K562 (cell line): Measurements from ENCODE around the gene CLSTN1. TPM values are rescaled to one million over a fixed set of nuclear protein-coding genes. Genes with fewer than 3 reads are reported as not detected.

Experiments
- KLF6 ChIP-seq: fragments of 250-450 bp; sonication (Bioruptor Pico); IDR thresholded peaks from 2 replicates; pipeline ENCODE4 v1.4.0; 2020; ENCODE audit warnings: mild to moderate bottlenecking, moderate library complexity, borderline replicate concordance
- MED1 ChIP-seq: sonication (generic); formaldehyde crosslinking; IDR thresholded peaks from 2 replicates; pipeline ENCODE4 v1.8.1; 2023; ENCODE audit warnings: missing genetic modification reagents, borderline replicate concordance
- POLR2AphosphoS2 ChIP-seq: IDR thresholded peaks from 2 replicates; pipeline ENCODE4 v1.6.1; 2012; ENCODE audit warnings: low read length, improper control_type of control experiment
- RFX5 ChIP-seq: IDR thresholded peaks from 2 replicates; pipeline ENCODE4 v1.6.1; 2011; ENCODE audit warnings: low read depth, mild to moderate bottlenecking, improper control_type of control experiment, low read length
- RNF2 ChIP-seq: sonication (generic); IDR thresholded peaks from 2 replicates; pipeline ENCODE4 v1.6.1; 2016
- ZNF354B ChIP-seq: fragments of 250-450 bp; sonication (Bioruptor Pico); IDR thresholded peaks from 2 replicates; pipeline ENCODE4 v1.4.0; 2020
- ZNF41 ChIP-seq: fragments of 250-450 bp; sonication (Bioruptor Pico); conservative IDR thresholded peaks from 2 replicates; pipeline ENCODE4 v1.4.0; 2020; ENCODE audit warnings: mild to moderate bottlenecking
- polyA plus RNA-seq, 8 experiments: library from polyadenylated mRNA; depleted of rRNA in 4 of 8; stranded (reverse) in 5 of 8; unstranded in 3 of 8; fragments of >200 nt; fragmentation: Nextera tagmentation in 2 of 8; fragmentation: Illumina TruSeq in 1 of 8; extraction: Ambion mirVana in 2 of 8; extraction: Trizol in 1 of 8; gene quantifications; 2 replicates each; pipeline versions ENCODE4 v1.2.1 to v1.2.3, GENCODE V29; 2011 to 2014; ENCODE audit warnings: inconsistent platforms in 1 of 8, missing spikeins in 1 of 8
- total RNA-seq, 7 experiments: library from RNA; depleted of rRNA in 6 of 7; stranded (reverse); fragments of >200 nt in 6 of 7; fragmentation: Illumina TruSeq in 2 of 7; extraction: Trizol in 2 of 7; gene quantifications; 2 replicates each; pipeline versions ENCODE4 v1.2.1 to v1.2.3, GENCODE V29; 2011 to 2021; ENCODE audit warnings: low replicate concordance in 1 of 7
- TF ChIP-seq, protein P1 (sequence below): fragments of 450-650 bp; conservative IDR thresholded peaks from 2 replicates; pipeline ENCODE4 v1.6.1; 2016; ENCODE audit warnings: missing genetic modification characterization, low read depth, mild to moderate bottlenecking, control low read depth, missing compliant biosample characterization
- TF ChIP-seq, protein P2 (sequence below): fragments of 250-450 bp; sonication (Bioruptor Pico); IDR thresholded peaks from 2 replicates; pipeline ENCODE4 v1.5.0; 2020; ENCODE audit warnings: mild to moderate bottlenecking
- TF ChIP-seq, protein P3 (sequence below): sonication (generic); formaldehyde crosslinking; IDR thresholded peaks from 2 replicates; pipeline ENCODE4 v1.8.0; 2022; ENCODE audit warnings: mild to moderate bottlenecking, missing genetic modification reagents
- TF ChIP-seq, protein P4 (sequence below): fragments of 450-650 bp; IDR thresholded peaks from 2 replicates; pipeline ENCODE4 v1.6.1; 2016; ENCODE audit warnings: mild to moderate bottlenecking
- TF ChIP-seq, protein P5 (sequence below): fragments of 250-450 bp; sonication (Bioruptor Pico); IDR thresholded peaks from 2 replicates; pipeline ENCODE4 v1.8.0; 2021; ENCODE audit warnings: moderate library complexity, mild to moderate bottlenecking, inconsistent platforms
- TF ChIP-seq, protein P6 (sequence below): sonication (generic); formaldehyde crosslinking; IDR thresholded peaks from 2 replicates; pipeline ENCODE4 v1.8.0; 2023; ENCODE audit warnings: mild to moderate bottlenecking, missing genetic modification reagents

The CLSTN1 gene
- total and polyA plus RNA-seq, 9 of the 15 experiments (the other 6 are each of a cell fraction or from before 2014, with no cell fraction given), result 1.1 to 32.5 (median 13.3) TPM

DNA sequence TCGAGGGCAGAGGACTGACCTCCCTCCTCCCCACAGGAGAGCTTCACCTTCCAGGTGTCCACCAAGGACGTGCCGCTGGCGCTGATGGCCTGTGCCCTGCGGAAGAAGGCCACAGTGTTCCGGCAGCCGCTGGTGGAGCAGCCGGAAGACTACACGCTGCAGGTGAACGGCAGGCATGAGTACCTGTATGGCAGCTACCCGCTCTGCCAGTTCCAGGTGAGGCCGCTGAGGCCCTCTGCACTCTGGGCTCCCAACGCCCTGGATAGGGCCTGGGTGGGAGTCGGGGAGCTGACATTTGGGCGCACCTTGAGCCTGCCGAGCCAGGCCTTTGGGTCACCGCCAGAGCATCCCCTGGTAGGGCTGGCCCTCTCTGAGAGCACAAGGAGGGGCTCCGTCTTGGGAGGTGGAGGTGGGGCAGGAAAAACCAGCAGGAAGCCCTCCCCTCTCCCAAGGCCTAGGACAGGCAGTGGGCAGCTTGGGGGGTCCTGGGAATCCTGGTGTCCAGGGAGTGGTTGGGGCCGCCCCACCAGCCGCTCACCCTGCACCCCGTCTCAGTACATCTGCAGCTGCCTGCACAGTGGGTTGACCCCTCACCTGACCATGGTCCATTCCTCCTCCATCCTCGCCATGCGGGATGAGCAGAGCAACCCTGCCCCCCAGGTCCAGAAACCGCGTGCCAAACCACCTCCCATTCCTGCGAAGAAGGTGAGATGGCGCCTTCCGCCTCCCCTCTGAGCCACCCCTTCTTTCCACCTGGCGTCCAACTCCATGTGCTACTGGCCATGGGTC lies 107.2 kb downstream of the CLSTN1 start (continued):
- TF ChIP-seq, protein P1, sequence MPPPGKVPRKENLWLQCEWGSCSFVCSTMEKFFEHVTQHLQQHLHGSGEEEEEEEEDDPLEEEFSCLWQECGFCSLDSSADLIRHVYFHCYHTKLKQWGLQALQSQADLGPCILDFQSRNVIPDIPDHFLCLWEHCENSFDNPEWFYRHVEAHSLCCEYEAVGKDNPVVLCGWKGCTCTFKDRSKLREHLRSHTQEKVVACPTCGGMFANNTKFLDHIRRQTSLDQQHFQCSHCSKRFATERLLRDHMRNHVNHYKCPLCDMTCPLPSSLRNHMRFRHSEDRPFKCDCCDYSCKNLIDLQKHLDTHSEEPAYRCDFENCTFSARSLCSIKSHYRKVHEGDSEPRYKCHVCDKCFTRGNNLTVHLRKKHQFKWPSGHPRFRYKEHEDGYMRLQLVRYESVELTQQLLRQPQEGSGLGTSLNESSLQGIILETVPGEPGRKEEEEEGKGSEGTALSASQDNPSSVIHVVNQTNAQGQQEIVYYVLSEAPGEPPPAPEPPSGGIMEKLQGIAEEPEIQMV, result 0 out of 2 replicates have a peak, but pooled peaks have one; percentile 22
- TF ChIP-seq, protein P2, sequence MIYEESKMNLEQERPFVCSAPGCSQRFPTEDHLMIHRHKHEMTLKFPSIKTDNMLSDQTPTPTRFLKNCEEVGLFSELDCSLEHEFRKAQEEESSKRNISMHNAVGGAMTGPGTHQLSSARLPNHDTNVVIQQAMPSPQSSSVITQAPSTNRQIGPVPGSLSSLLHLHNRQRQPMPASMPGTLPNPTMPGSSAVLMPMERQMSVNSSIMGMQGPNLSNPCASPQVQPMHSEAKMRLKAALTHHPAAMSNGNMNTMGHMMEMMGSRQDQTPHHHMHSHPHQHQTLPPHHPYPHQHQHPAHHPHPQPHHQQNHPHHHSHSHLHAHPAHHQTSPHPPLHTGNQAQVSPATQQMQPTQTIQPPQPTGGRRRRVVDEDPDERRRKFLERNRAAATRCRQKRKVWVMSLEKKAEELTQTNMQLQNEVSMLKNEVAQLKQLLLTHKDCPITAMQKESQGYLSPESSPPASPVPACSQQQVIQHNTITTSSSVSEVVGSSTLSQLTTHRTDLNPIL (CRISPR knock-in tag), result 0 out of 2 replicates have a peak, but pooled peaks have one; percentile 13
- TF ChIP-seq, protein P3, sequence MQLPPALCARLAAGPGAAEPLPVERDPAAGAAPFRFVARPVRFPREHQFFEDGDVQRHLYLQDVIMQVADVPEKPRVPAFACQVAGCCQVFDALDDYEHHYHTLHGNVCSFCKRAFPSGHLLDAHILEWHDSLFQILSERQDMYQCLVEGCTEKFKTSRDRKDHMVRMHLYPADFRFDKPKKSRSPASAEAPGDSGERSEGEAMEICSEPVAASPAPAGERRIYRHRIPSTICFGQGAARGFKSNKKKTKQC (CRISPR knock-in tag), result no peak
- no peak for TF ChIP-seq POLR2AphosphoS2
- TF ChIP-seq RFX5, result no peak
- TF ChIP-seq, protein P4, sequence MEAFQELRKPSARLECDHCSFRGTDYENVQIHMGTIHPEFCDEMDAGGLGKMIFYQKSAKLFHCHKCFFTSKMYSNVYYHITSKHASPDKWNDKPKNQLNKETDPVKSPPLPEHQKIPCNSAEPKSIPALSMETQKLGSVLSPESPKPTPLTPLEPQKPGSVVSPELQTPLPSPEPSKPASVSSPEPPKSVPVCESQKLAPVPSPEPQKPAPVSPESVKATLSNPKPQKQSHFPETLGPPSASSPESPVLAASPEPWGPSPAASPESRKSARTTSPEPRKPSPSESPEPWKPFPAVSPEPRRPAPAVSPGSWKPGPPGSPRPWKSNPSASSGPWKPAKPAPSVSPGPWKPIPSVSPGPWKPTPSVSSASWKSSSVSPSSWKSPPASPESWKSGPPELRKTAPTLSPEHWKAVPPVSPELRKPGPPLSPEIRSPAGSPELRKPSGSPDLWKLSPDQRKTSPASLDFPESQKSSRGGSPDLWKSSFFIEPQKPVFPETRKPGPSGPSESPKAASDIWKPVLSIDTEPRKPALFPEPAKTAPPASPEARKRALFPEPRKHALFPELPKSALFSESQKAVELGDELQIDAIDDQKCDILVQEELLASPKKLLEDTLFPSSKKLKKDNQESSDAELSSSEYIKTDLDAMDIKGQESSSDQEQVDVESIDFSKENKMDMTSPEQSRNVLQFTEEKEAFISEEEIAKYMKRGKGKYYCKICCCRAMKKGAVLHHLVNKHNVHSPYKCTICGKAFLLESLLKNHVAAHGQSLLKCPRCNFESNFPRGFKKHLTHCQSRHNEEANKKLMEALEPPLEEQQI, result no peak
- no peak for TF ChIP-seq ZNF41 (CRISPR knock-in tag)
- TF ChIP-seq KLF6 (CRISPR knock-in tag), result 0 out of 2 replicates have a peak, but pooled peaks have one; percentile 4
- TF ChIP-seq, protein P5, sequence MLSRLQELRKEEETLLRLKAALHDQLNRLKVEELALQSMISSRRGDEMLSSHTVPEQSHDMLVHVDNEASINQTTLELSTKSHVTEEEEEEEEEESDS (CRISPR knock-in tag), result no peak
- TF ChIP-seq, protein P6, sequence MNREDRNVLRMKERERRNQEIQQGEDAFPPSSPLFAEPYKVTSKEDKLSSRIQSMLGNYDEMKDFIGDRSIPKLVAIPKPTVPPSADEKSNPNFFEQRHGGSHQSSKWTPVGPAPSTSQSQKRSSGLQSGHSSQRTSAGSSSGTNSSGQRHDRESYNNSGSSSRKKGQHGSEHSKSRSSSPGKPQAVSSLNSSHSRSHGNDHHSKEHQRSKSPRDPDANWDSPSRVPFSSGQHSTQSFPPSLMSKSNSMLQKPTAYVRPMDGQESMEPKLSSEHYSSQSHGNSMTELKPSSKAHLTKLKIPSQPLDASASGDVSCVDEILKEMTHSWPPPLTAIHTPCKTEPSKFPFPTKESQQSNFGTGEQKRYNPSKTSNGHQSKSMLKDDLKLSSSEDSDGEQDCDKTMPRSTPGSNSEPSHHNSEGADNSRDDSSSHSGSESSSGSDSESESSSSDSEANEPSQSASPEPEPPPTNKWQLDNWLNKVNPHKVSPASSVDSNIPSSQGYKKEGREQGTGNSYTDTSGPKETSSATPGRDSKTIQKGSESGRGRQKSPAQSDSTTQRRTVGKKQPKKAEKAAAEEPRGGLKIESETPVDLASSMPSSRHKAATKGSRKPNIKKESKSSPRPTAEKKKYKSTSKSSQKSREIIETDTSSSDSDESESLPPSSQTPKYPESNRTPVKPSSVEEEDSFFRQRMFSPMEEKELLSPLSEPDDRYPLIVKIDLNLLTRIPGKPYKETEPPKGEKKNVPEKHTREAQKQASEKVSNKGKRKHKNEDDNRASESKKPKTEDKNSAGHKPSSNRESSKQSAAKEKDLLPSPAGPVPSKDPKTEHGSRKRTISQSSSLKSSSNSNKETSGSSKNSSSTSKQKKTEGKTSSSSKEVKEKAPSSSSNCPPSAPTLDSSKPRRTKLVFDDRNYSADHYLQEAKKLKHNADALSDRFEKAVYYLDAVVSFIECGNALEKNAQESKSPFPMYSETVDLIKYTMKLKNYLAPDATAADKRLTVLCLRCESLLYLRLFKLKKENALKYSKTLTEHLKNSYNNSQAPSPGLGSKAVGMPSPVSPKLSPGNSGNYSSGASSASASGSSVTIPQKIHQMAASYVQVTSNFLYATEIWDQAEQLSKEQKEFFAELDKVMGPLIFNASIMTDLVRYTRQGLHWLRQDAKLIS, result no peak
- no peak for TF ChIP-seq ZNF354B (CRISPR knock-in tag)
- TF ChIP-seq MED1 (CRISPR knock-in tag), result no peak
- no peak for TF ChIP-seq RNF2
